Natural killer cell treated with Interleukin-12 subunit alpha and Interleukin-12 subunit beta and Interleukin-15 and Interleukin-18, amount 100 ng/mL, for 72 hours (primary cell): ENCODE measurements around the gene GTPBP4. TPM values are rescaled to one million over a fixed set of nuclear protein-coding genes. Genes with fewer than 3 reads are reported as not detected.
"Not testable (repeated sequence)": the region's sequence is repeated elsewhere in the genome, so short reads cannot be mapped to it uniquely, and the experiment has no call there.

Source experiments
- ATAC-seq, 2 donors: fragments of 150-1000 bp; cut with Tn5 transposase in 1 of 2; sonication (Bioruptor Pico), chemical (Tn5 transposase) in 1 of 2; 2 replicates each; pipeline ENCODE4 v1.10.0; 2021
- DNase-seq: peaks from one replicate; pipeline ENCODE4 v3.0.0; 2022; ENCODE audit warnings: low spot score
- H3K27ac Mint-ChIP-seq, 2 donors: 1 replicate in 1 of 2; 2 replicates in 1 of 2; pipeline ENCODE4 v1.8.0; 2022; ENCODE audit warnings: mixed read lengths in 2 of 2, mild to moderate bottlenecking in 1 of 2, moderate library complexity in 1 of 2
- H3K27me3 Mint-ChIP-seq, 2 donors: 1 replicate in 1 of 2; 2 replicates in 1 of 2; pipeline ENCODE4 v1.8.0; 2022; ENCODE audit warnings: mixed read lengths in 2 of 2
- H3K36me3 Mint-ChIP-seq: one replicate; pipeline ENCODE4 v1.8.0; 2022; ENCODE audit warnings: mixed read lengths
- H3K4me1 Mint-ChIP-seq, 2 donors: 1 replicate in 1 of 2; 2 replicates in 1 of 2; pipeline ENCODE4 v1.8.0; 2022; ENCODE audit warnings: low read depth in 2 of 2, mixed read lengths in 2 of 2, mild to moderate bottlenecking in 1 of 2
- H3K4me3 Mint-ChIP-seq: one replicate; pipeline ENCODE4 v1.8.0; 2022; ENCODE audit warnings: mixed read lengths
- H3K9me3 Mint-ChIP-seq: 2 replicates; pipeline ENCODE4 v1.8.0; 2022; ENCODE audit warnings: mixed read lengths
- total RNA-seq, 2 donors: library from RNA; stranded (reverse); gene quantifications; one replicate each; pipeline ENCODE4 v1.2.3, GENCODE V29; 2022

GTPBP4 gene
- total RNA-seq, 2 donors from 2014 or later = 123 to 160 TPM

GRCh38 chr10:1009071-1009494 lies 20.8 kb downstream of the GTPBP4 start:
- DNase-seq = no peak
- peak overlapping the region; percentile 41 to 54 for H3K27ac Mint-ChIP-seq
- peak overlapping the region; percentile 7 for H3K4me3 Mint-ChIP-seq
- no peaks in the 10 kb centered on the region for H3K9me3 Mint-ChIP-seq
- H3K36me3 Mint-ChIP-seq = peaks cover 45% of the 10 kb centered on the region
- peaks cover 13 to 40% of the 10 kb centered on the region in 2 donors for H3K4me1 Mint-ChIP-seq
- no peak for ATAC-seq
- H3K27me3 Mint-ChIP-seq = no peaks in the 10 kb centered on the region

- ATAC-seq = peak in 1 of 2 donors; percentile 84
- Mint-ChIP-seq H3K36me3 (peaks cover 45% of the 10 kb centered on the region), H3K4me1 (peaks cover 13 to 40% of the 10 kb centered on the region in 2 donors), H3K27ac (peak overlapping the region; percentile 41 to 54), H3K4me3 (peak overlapping the region; percentile 20)
- DNase-seq, H3K27me3 Mint-ChIP-seq, H3K9me3 Mint-ChIP-seq: not testable (repeated sequence)
These were observed 21.7 kb downstream of the GTPBP4 start for GRCh38 chr10:1009947-1010346.

- ATAC-seq (peak in 1 of 2 donors; percentile 24), DNase-seq (no peak)
- Mint-ChIP-seq H3K36me3 (peaks cover 39% of the 10 kb centered on the region), H3K9me3 (no peaks in the 10 kb centered on the region), H3K4me1 (peaks cover 13 to 40% of the 10 kb centered on the region in 2 donors), H3K27ac (peak overlapping the region; percentile 13 to 54), H3K27me3 (no peaks in the 10 kb centered on the region), H3K4me3 (no peak overlapping the region)
These were observed 22.5 kb downstream of the GTPBP4 start for GRCh38 chr10:1010703-1011102.

GRCh38 chr10:1011696-1012095 lies 23.5 kb downstream of the GTPBP4 start:
- DNase-seq (no peak), ATAC-seq (peak in 1 of 2 donors; percentile 40)
- H3K27me3 Mint-ChIP-seq = no peaks in the 10 kb centered on the region
- H3K4me3 Mint-ChIP-seq = no peak overlapping the region
- H3K27ac Mint-ChIP-seq = peak overlapping the region; percentile 13 to 53
- peaks cover 40% of the 10 kb centered on the region for H3K36me3 Mint-ChIP-seq
- H3K9me3 Mint-ChIP-seq = no peaks in the 10 kb centered on the region
- peaks cover 13 to 40% of the 10 kb centered on the region in 2 donors for H3K4me1 Mint-ChIP-seq

GRCh38 chr10:1015688-1016087 lies 27.5 kb downstream of the GTPBP4 start:
- DNase-seq (no peak), ATAC-seq (peak in 1 of 2 donors; percentile 30)
- Mint-ChIP-seq H3K27me3 (no peaks in the 10 kb centered on the region), H3K27ac (no peak overlapping the region), H3K9me3 (no peaks in the 10 kb centered on the region), H3K4me3 (no peak overlapping the region), H3K4me1 (peaks cover 7 to 13% of the 10 kb centered on the region in 2 donors), H3K36me3 (peaks cover 42% of the 10 kb centered on the region)

GRCh38 chr10:1019362-1019761 lies 31.1 kb downstream of the GTPBP4 start:
- no peak for ATAC-seq
- no peaks in the 10 kb centered on the region for H3K27me3 Mint-ChIP-seq
- peak overlapping the region in 1 of 2 donors; percentile 28 for H3K27ac Mint-ChIP-seq

DNA sequence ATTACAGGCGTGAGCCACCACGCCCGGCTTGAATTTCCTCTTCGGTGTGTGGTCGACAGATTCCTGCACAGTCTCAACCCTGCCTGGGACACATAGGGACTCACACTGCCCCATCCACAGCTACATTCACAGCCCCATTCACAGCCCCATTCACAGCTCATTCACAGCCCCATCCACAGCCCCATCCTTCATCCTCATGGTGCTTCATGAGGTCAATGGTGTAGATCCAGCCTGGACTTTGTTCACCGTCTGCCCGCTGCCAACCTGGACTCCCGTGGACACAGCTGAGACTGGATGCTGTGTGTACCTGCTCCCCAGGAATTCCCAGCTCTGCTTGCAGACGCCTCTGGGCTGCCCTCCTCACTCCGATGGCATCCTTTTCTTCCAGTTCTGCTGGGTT lies 32.2 kb downstream of the GTPBP4 start:
- no peak overlapping the region for H3K4me3 Mint-ChIP-seq
- no peaks in the 10 kb centered on the region for H3K27me3 Mint-ChIP-seq
- H3K36me3 Mint-ChIP-seq = peaks cover 20% of the 10 kb centered on the region
- no peak for DNase-seq
- peak in 1 of 2 donors; percentile 53 for ATAC-seq
- H3K9me3 Mint-ChIP-seq = no peaks in the 10 kb centered on the region
- peaks cover 0 to 5% of the 10 kb centered on the region in 2 donors for H3K4me1 Mint-ChIP-seq
- H3K27ac Mint-ChIP-seq = no peak overlapping the region

More at GRCh38 chr10:1019362-1019761, 31.1 kb downstream of the GTPBP4 start:
- Mint-ChIP-seq H3K9me3 (no peaks in the 10 kb centered on the region), H3K4me1 (peaks cover 0 to 5% of the 10 kb centered on the region in 2 donors), H3K4me3 (no peak overlapping the region), H3K36me3 (peaks cover 20% of the 10 kb centered on the region)
- DNase-seq = no peak

- Mint-ChIP-seq H3K27ac (no peak overlapping the region), H3K9me3 (no peaks in the 10 kb centered on the region), H3K27me3 (no peaks in the 10 kb centered on the region), H3K4me1 (peaks cover 0 to 5% of the 10 kb centered on the region in 2 donors), H3K36me3 (peaks cover 20% of the 10 kb centered on the region), H3K4me3 (no peak overlapping the region)
- ATAC-seq (peak in 1 of 2 donors; percentile 56), DNase-seq (no peak)
These were observed 32.7 kb downstream of the GTPBP4 start for GRCh38 chr10:1020958-1021357.

DNA sequence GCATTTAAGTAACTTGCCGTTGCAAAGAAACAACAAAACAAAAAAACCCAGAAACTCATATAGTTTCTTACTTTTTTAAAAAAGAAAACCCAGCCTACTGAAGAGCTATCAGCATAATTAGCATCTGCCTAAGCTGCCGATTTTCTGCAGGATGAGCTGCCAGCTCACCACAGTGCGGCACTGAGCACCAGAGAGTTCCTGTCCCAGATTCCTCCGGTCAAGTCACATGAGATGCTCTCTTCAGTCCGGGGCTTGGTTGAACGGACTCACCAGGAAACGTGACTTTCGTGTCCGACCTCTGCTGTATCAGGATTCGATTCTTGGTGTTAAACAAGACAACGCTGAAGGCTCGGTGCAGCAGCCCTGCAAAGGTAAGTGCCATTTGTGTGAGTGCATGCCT lies 34.2 kb downstream of the GTPBP4 start:
- no peak for ATAC-seq
- Mint-ChIP-seq H3K27me3 (no peaks in the 10 kb centered on the region), H3K4me3 (no peak overlapping the region), H3K4me1 (peaks cover 0 to 5% of the 10 kb centered on the region in 2 donors), H3K27ac (peak overlapping the region in 1 of 2 donors; percentile 32), H3K9me3 (no peaks in the 10 kb centered on the region), H3K36me3 (peaks cover 10% of the 10 kb centered on the region)
- no peak for DNase-seq

- H3K4me3 Mint-ChIP-seq = no peak overlapping the region
- H3K4me1 Mint-ChIP-seq = peaks cover 0 to 4% of the 10 kb centered on the region in 2 donors
- no peaks in the 10 kb centered on the region for H3K9me3 Mint-ChIP-seq
- H3K36me3 Mint-ChIP-seq = peaks cover 3% of the 10 kb centered on the region
- no peak overlapping the region for H3K27ac Mint-ChIP-seq
- no peaks in the 10 kb centered on the region for H3K27me3 Mint-ChIP-seq
- no peak for DNase-seq
- ATAC-seq = no peak
These were observed 35.9 kb downstream of the GTPBP4 start for GRCh38 chr10:1024103-1024502.

- no peaks in the 10 kb centered on the region for H3K36me3 Mint-ChIP-seq
- no peak for ATAC-seq
- no peak within 1 kb of the TSS for H3K27ac Mint-ChIP-seq
- peaks cover 0 to 2% of the 10 kb centered on the region in 2 donors for H3K4me1 Mint-ChIP-seq
- no peak for DNase-seq
- no peaks in the 10 kb centered on the region for H3K27me3 Mint-ChIP-seq
- H3K4me3 Mint-ChIP-seq = no peak within 1 kb of the TSS
- no peaks in the 10 kb centered on the region for H3K9me3 Mint-ChIP-seq
These were observed 37.4 kb downstream of the GTPBP4 start, which contains the start of gene IDI2 for GRCh38 chr10:1025683-1026082. TSS of gene IDI2 (minus strand) at chr10:1025859. CDS start at chr10:1024723, 1,136 bp downstream.

GRCh38 chr10:1026578-1026977 lies 38.3 kb downstream of the GTPBP4 start:
- H3K4me3 Mint-ChIP-seq = no peak overlapping the region
- H3K27ac Mint-ChIP-seq = no peak overlapping the region
- no peaks in the 10 kb centered on the region for H3K27me3 Mint-ChIP-seq
- H3K36me3 Mint-ChIP-seq = no peaks in the 10 kb centered on the region
- H3K9me3 Mint-ChIP-seq = no peaks in the 10 kb centered on the region
- ATAC-seq (no peak), DNase-seq (no peak)
- H3K4me1 Mint-ChIP-seq = peaks cover 0 to under 1% of the 10 kb centered on the region in 2 donors

DNA sequence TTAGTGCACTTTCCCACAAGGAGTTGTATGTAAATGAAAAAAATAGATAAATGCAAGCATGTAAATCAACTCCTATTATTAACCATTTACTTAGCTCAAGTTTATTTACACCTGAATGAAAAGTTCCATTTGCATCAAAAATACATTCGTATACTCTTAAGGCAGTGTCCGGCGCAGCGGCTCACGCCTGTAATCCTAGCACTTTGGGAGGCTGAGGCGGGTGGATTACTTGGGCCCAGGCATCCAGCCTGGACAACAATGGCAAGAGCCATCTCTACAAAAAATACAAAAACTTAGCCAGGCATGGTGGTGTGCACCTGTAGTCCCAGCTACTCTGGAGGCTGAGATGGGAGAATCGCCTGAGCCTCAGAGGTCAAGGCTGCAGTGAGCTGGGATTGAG lies 41.6 kb downstream of the GTPBP4 start:
- Mint-ChIP-seq H3K36me3 (no peaks in the 10 kb centered on the region), H3K4me1 (no peaks in the 10 kb centered on the region), H3K4me3 (no peak overlapping the region), H3K27me3 (no peaks in the 10 kb centered on the region), H3K27ac (no peak overlapping the region), H3K9me3 (no peaks in the 10 kb centered on the region)
- ATAC-seq (no peak), DNase-seq (no peak)

- DNase-seq = no peak
- no peak for ATAC-seq
- Mint-ChIP-seq H3K4me3 (no peak overlapping the region), H3K4me1 (peaks cover 13 to 15% of the 10 kb centered on the region in 2 donors), H3K27ac (no peak overlapping the region), H3K9me3 (no peaks in the 10 kb centered on the region), H3K27me3 (no peaks in the 10 kb centered on the region), H3K36me3 (peaks cover 4% of the 10 kb centered on the region)
These were observed 45.4 kb downstream of the GTPBP4 start for GRCh38 chr10:1033601-1034000.

DNA sequence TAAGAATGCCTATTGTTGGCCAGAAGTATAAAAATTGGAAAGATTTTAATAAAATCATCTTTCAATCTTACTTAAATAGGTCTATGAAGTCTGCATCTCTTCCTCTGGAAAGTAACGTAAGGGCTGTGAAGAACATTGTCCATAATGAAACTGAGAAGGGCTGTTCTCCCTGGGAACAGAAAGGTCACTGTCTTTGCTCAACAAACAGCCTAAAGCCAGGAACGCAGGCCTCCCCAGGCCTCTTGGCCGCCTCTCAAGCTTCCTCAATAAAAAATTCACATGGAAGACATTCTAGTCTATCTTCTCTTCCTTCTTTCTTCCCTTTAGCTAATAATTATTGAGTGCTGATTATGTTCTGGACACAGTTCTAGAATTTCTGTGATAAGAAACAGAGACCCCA lies 46.5 kb downstream of the GTPBP4 start:
- H3K4me3 Mint-ChIP-seq = no peak overlapping the region
- H3K9me3 Mint-ChIP-seq = no peaks in the 10 kb centered on the region
- ATAC-seq = no peak

More for the DNA sequence above, 46.5 kb downstream of the GTPBP4 start:
- Mint-ChIP-seq H3K27ac (peak overlapping the region in 1 of 2 donors; percentile 47), H3K27me3 (no peaks in the 10 kb centered on the region), H3K36me3 (peaks cover 4% of the 10 kb centered on the region), H3K4me1 (peaks cover 13 to 15% of the 10 kb centered on the region in 2 donors)
- no peak for DNase-seq
